Neural cell (in vitro differentiated cells): ENCODE measurements around the gene SMARCB1. TPM values are rescaled to one million over a fixed set of nuclear protein-coding genes. Genes with fewer than 3 reads are reported as not detected.

Experiments
- H2AFZ ChIP-seq: fragments of 200-600, 300-800 bp; sonication (generic), shearing (Covaris generic); 2 replicates; pipeline ENCODE4 v1.6.0; 2014; ENCODE audit warnings: low read depth, mild to moderate bottlenecking, antibody characterized with exemption, low read length, moderate library complexity
- H3F3A ChIP-seq: fragments of 200-600 bp; shearing (Covaris generic); 2 replicates; pipeline ENCODE4 v1.6.1; 2016; ENCODE audit warnings: mild to moderate bottlenecking, moderate library complexity, mixed read lengths, antibody characterized with exemption, low read length; ENCODE audit not compliant: insufficient read depth, poor library complexity, severe bottlenecking
- H3K27ac ChIP-seq: fragments of 200-600, 300-800 bp; sonication (generic), shearing (Covaris generic); 2 replicates; pipeline ENCODE4 v1.5.1; 2014; ENCODE audit warnings: mild to moderate bottlenecking, low read length, moderate library complexity
- H3K27me3 ChIP-seq: fragments of 300-800, 200-600 bp; sonication (generic), shearing (Covaris generic); 2 replicates; pipeline ENCODE4 v1.6.0; 2014; ENCODE audit warnings: mild to moderate bottlenecking, low read depth, low read length, moderate library complexity; ENCODE audit not compliant: insufficient read depth
- H3K36me3 ChIP-seq: fragments of 300-800, 200-600 bp; sonication (generic), shearing (Covaris generic); 2 replicates; pipeline ENCODE4 v1.5.1; 2014; ENCODE audit warnings: mild to moderate bottlenecking, antibody characterized with exemption, low read length, moderate library complexity; ENCODE audit not compliant: insufficient read depth
- H3K4me2 ChIP-seq: fragments of 300-800, 200-600 bp; sonication (generic), shearing (Covaris generic); 2 replicates; pipeline ENCODE4 v1.6.0; 2014; ENCODE audit warnings: mild to moderate bottlenecking, low read length
- H3K4me3 ChIP-seq: fragments of 300-800, 200-600 bp; sonication (generic), shearing (Covaris generic); 2 replicates; pipeline ENCODE4 v1.5.1; 2014; ENCODE audit warnings: mild to moderate bottlenecking, low read length, moderate library complexity
- H3K79me2 ChIP-seq: fragments of 200-600 bp; shearing (Covaris generic); replicated peaks from 2 replicates; pipeline ENCODE4 v1.6.0; 2014; ENCODE audit warnings: mild to moderate bottlenecking, low read length, moderate library complexity; ENCODE audit not compliant: insufficient read depth
- H3K9ac ChIP-seq: fragments of 300-800, 200-600 bp; sonication (generic), shearing (Covaris generic); 2 replicates; pipeline ENCODE4 v1.6.1; 2016; ENCODE audit warnings: mild to moderate bottlenecking, low read length, mixed read lengths
- H3K9me2 ChIP-seq: fragments of 200-600 bp; shearing (Covaris generic); 2 replicates; pipeline ENCODE4 v1.6.1; 2016; ENCODE audit warnings: mild to moderate bottlenecking, low read length, mixed read lengths; ENCODE audit not compliant: insufficient read depth
- H3K9me3 ChIP-seq: fragments of 200-600, 300-800 bp; sonication (generic), shearing (Covaris generic); 2 replicates; pipeline ENCODE4 v1.6.1; 2016; ENCODE audit warnings: mild to moderate bottlenecking, mixed run types, low read length, moderate library complexity, mixed read lengths
- H4K20me1 ChIP-seq: fragments of 200-600 bp; shearing (Covaris generic); 2 replicates; pipeline ENCODE4 v1.6.1; 2016; ENCODE audit warnings: mild to moderate bottlenecking, mixed run types; ENCODE audit not compliant: insufficient read depth
- CTCF ChIP-seq: fragments of 450-650 bp; IDR thresholded peaks from 2 replicates; pipeline ENCODE4 v1.5.1; 2014; ENCODE audit warnings: antibody characterized with exemption, mild to moderate bottlenecking, moderate library complexity; ENCODE audit not compliant: poor library complexity, severe bottlenecking
- EP300 ChIP-seq: fragments of 450-650 bp; conservative IDR thresholded peaks from 2 replicates; pipeline ENCODE4 v1.6.1; 2014; ENCODE audit warnings: antibody characterized with exemption, mild to moderate bottlenecking, moderate library complexity; ENCODE audit not compliant: poor library complexity, severe bottlenecking
- EZH2 ChIP-seq: fragments of 200-600, 300-800 bp; shearing (Covaris generic), sonication (generic); IDR thresholded peaks from 2 replicates; pipeline ENCODE4 v1.6.1; 2014; ENCODE audit warnings: antibody characterized with exemption, low read length, borderline replicate concordance, mild to moderate bottlenecking; ENCODE audit not compliant: insufficient read depth, poor library complexity, severe bottlenecking
- MXI1 ChIP-seq: fragments of 450-650 bp; conservative IDR thresholded peaks from 2 replicates; pipeline ENCODE4 v1.6.1; 2014; ENCODE audit warnings: antibody characterized with exemption, mild to moderate bottlenecking; ENCODE audit not compliant: poor library complexity, severe bottlenecking
- POLR2AphosphoS5 ChIP-seq: IDR thresholded peaks from 2 replicates; pipeline ENCODE4 v1.6.1; 2012
- RAD21 ChIP-seq: fragments of 450-650 bp; conservative IDR thresholded peaks from 2 replicates; pipeline ENCODE4 v1.6.1; 2014; ENCODE audit warnings: antibody characterized with exemption, mild to moderate bottlenecking, moderate library complexity
- REST ChIP-seq: IDR thresholded peaks from 2 replicates; pipeline ENCODE4 v1.6.1; 2012; ENCODE audit warnings: borderline replicate concordance
- SMC3 ChIP-seq: fragments of 450-650 bp; conservative IDR thresholded peaks from 2 replicates; pipeline ENCODE4 v1.6.1; 2014; ENCODE audit warnings: antibody characterized with exemption, mild to moderate bottlenecking, moderate library complexity; ENCODE audit not compliant: poor library complexity
- TAF1 ChIP-seq: IDR thresholded peaks from 2 replicates; pipeline ENCODE4 v1.6.1; 2012; ENCODE audit warnings: low read depth
- polyA plus RNA-seq: library from polyadenylated mRNA; depleted of rRNA; stranded (reverse); fragments of >200 nt; gene quantifications from 2 replicates; pipeline ENCODE4 v1.2.3, GENCODE V29; 2014

Gene SMARCB1
- polyA plus RNA-seq, 1 donor from 2014 or later: 97.5 TPM

GRCh38 chr22:23882370-23882769 lies 95.6 kb downstream of the SMARCB1 start:
- Histone ChIP-seq H3K9me2 (no peaks in the 10 kb centered on the region), H3K27ac (no peak overlapping the region), H3K27me3 (no peaks in the 10 kb centered on the region), H3K4me2 (no peak overlapping the region), H2AFZ (no peak overlapping the region), H3K79me2 (no peaks in the 10 kb centered on the region), H3K9ac (no peak overlapping the region), H3K36me3 (no peaks in the 10 kb centered on the region), H4K20me1 (no peaks in the 10 kb centered on the region), H3K9me3 (no peaks in the 10 kb centered on the region), H3K4me3 (no peak overlapping the region), H3F3A (no peaks in the 10 kb centered on the region)
- no peak for TF ChIP-seq EZH2
- no peak for TF ChIP-seq CTCF
- no peak for TF ChIP-seq EP300
- TF ChIP-seq RAD21: no peak
- TF ChIP-seq TAF1: no peak
- no peak for TF ChIP-seq POLR2AphosphoS5
- TF ChIP-seq MXI1: no peak
- TF ChIP-seq SMC3: no peak
- no peak for TF ChIP-seq REST

GRCh38 chr22:23883658-23884057 lies 96.9 kb downstream of the SMARCB1 start:
- Histone ChIP-seq H3K9ac (no peak overlapping the region), H3K9me2 (no peaks in the 10 kb centered on the region), H3K27ac (no peak overlapping the region), H3F3A (no peaks in the 10 kb centered on the region), H3K27me3 (no peaks in the 10 kb centered on the region), H3K79me2 (no peaks in the 10 kb centered on the region), H3K4me3 (no peak overlapping the region), H2AFZ (no peak overlapping the region), H4K20me1 (no peaks in the 10 kb centered on the region), H3K4me2 (no peak overlapping the region), H3K36me3 (no peaks in the 10 kb centered on the region), H3K9me3 (no peaks in the 10 kb centered on the region)
- TF ChIP-seq POLR2AphosphoS5 (no peak), REST (no peak), MXI1 (no peak), TAF1 (no peak)
